Central memory CD8-positive, alpha-beta T cell (primary cell): ENCODE measurements around the gene TMSB15B.
"Not testable (repeated sequence)": the region's sequence is repeated elsewhere in the genome, so short reads cannot be mapped to it uniquely, and the experiment has no call there.

Experiments used
- ATAC-seq: fragments of 150-1000 bp; cut with Tn5 transposase; replicated peaks from 2 replicates; pipeline ENCODE4 v1.10.0; 2022; ENCODE audit warnings: mild to moderate bottlenecking, moderate FRiP score, moderate number of reproducible peaks; ENCODE audit not compliant: poor library complexity, severe bottlenecking; ENCODE audit errors: extremely low read depth
- DNase-seq, 2 donors: peaks; one replicate each; pipeline ENCODE4 v3.0.0; 2021; ENCODE audit warnings: low spot score in 2 of 2
- H3K27ac Mint-ChIP-seq: one replicate; pipeline ENCODE4 v1.8.0; 2022; ENCODE audit warnings: low read depth, mild to moderate bottlenecking, moderate library complexity, mixed read lengths
- H3K27me3 Mint-ChIP-seq: one replicate; pipeline ENCODE4 v1.8.0; 2022; ENCODE audit warnings: mixed read lengths
- H3K36me3 Mint-ChIP-seq: one replicate; pipeline ENCODE4 v1.8.0; 2022; ENCODE audit warnings: mild to moderate bottlenecking, moderate library complexity, mixed read lengths; ENCODE audit not compliant: insufficient read depth
- H3K4me1 Mint-ChIP-seq: one replicate; pipeline ENCODE4 v1.8.0; 2022; ENCODE audit warnings: mixed read lengths
- H3K4me3 Mint-ChIP-seq: one replicate; pipeline ENCODE4 v1.8.0; 2022; ENCODE audit warnings: mild to moderate bottlenecking, moderate library complexity, mixed read lengths
- H3K9me3 Mint-ChIP-seq: one replicate; pipeline ENCODE4 v1.8.0; 2022; ENCODE audit warnings: mixed read lengths

TMSB15B gene

DNA sequence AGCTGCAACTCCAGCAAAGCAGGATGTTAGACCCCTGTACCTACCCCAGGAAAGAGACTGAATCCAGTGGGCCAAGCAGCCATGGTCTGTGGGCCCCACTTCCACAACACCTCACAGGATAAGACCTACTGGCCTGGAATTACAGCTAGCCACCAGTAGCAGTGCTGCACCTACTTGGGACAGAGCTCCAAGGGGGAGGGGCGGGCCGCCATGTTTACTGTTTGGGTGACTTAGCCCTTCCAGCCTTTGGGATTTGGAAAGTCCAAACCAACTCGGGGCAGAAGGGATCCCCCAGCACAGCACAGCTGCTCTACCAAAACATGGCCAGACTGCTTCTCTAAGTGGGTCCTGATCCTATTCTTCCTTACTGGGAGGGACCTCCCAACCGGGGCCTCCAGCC, 9.1 kb upstream of the TMSB15B start:
- no peak overlapping the region for H3K4me3 Mint-ChIP-seq
- ATAC-seq (no peak), DNase-seq (no peak)
- no peaks in the 10 kb centered on the region for H3K36me3 Mint-ChIP-seq
- no peak overlapping the region for H3K27ac Mint-ChIP-seq
- H3K9me3 Mint-ChIP-seq = no peaks in the 10 kb centered on the region
- no peaks in the 10 kb centered on the region for H3K4me1 Mint-ChIP-seq
- H3K27me3 Mint-ChIP-seq = no peaks in the 10 kb centered on the region

DNA sequence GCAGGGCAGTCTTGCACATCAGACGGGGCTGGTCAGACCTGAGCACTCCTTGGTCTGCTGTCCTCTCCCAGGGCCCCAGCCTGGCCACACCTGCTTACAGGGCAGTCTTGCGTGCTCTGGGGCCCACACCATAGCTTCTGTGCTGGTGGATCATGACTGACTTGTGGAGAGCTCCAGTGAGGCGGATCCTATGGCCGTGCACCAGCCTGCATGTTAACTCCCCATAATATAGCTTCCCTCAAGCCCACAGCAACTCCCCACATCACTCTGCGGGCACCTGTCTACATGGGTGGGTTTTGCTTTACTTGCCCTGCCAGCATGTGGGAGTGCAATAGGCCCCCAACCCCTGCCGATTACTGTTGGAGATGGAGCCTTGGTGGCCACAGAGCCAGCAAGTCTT, 8.2 kb upstream of the TMSB15B start:
- no peaks in the 10 kb centered on the region for H3K27me3 Mint-ChIP-seq
- H3K36me3 Mint-ChIP-seq = no peaks in the 10 kb centered on the region
- ATAC-seq (no peak), DNase-seq (no peak)
- H3K27ac Mint-ChIP-seq = no peak overlapping the region
- no peaks in the 10 kb centered on the region for H3K9me3 Mint-ChIP-seq
- H3K4me1 Mint-ChIP-seq = no peaks in the 10 kb centered on the region
- no peak overlapping the region for H3K4me3 Mint-ChIP-seq

DNA sequence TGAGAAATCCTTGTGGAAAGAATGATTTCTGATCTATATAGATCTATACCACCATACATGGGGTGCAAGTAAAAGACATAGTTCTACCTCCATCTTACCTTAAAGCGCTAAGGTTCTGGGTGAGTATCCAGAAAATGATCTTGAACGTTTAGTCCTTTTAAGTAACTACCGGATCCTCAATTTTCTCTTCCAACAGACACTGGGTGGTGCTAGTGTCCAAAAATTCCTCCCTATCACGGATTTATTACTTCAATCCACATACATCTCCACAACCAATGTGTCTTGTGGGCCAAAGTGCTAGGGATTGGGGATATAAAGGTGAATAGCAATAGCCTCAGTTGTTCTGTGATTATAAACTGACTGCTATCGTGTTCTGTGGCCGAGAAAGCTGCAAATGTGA, 1.8 kb upstream of the TMSB15B start:
- not testable (repeated sequence) for H3K4me3 Mint-ChIP-seq, H3K4me1 Mint-ChIP-seq, H3K36me3 Mint-ChIP-seq, H3K27ac Mint-ChIP-seq, H3K27me3 Mint-ChIP-seq, DNase-seq, H3K9me3 Mint-ChIP-seq, ATAC-seq

DNA sequence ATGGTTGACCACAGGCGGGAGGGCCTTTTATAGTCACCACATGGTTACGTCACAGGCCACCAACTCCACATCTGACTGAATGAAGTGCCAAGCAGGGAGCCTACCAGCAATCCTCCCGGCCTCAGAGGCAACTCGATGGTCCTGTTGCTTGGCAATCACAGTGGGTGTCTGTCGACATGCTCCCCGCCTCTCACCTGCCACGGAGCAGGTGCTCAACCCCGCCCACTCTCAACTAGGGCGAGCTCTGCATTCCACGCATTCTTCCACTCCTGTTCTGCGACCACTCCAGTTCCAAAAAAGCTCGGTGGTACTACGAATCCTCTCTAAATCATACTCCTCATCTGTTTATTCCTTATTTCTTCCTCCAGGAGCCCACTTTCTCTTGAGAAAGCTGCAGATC, 21.1 kb downstream of the TMSB15B start:
- not testable (repeated sequence) for H3K27ac Mint-ChIP-seq, H3K4me1 Mint-ChIP-seq, ATAC-seq, H3K9me3 Mint-ChIP-seq, H3K27me3 Mint-ChIP-seq, H3K4me3 Mint-ChIP-seq, DNase-seq, H3K36me3 Mint-ChIP-seq

DNA sequence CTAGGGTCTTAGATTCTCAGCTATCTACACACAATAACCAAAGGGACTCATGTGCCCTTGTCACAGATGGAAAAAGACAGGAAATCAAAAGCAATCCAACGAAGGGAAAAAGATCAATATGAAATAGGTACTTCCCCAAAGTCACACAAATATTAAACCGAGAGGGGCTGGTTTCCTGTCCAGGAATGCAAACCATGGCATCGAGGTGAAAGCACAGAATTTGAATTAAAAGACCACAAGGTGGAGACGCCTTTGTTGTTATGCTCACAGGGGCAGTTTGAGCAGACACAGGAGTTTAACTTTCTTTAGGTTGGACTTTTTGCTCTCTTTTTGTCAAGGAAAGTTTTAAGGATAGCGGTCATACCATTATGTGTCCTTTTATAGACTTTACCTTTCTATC, 36.8 kb downstream of the TMSB15B start:
- Mint-ChIP-seq H3K4me1 (no peaks in the 10 kb centered on the region), H3K27ac (no peak overlapping the region), H3K27me3 (no peaks in the 10 kb centered on the region), H3K4me3 (no peak overlapping the region), H3K9me3 (no peaks in the 10 kb centered on the region), H3K36me3 (no peaks in the 10 kb centered on the region)
- ATAC-seq (no peak), DNase-seq (no peak)

DNA sequence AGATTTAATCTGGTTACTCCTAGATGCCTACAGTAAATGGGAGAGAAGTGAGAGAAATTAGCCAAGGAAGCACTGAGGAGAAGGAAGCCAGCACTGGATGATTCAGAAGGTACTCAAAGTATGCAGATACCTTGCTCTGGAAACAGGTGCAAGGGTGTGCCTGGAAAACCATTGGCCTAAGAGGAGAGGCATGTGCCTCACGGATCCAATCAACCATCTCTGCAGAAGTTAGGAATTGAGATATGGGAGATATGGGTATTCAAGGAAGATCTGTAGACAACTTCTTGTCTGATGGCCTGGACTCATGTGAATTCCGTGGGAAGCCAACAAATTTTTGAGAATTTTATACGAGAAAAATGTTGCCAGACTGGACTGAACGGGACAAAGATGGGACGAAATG, 46.4 kb downstream of the TMSB15B start:
- no peaks in the 10 kb centered on the region for H3K36me3 Mint-ChIP-seq
- H3K9me3 Mint-ChIP-seq = no peaks in the 10 kb centered on the region
- H3K4me1 Mint-ChIP-seq = no peaks in the 10 kb centered on the region
- ATAC-seq (no peak), DNase-seq (no peak)
- peaks cover 8% of the 10 kb centered on the region for H3K27me3 Mint-ChIP-seq
- no peak overlapping the region for H3K27ac Mint-ChIP-seq
- no peak overlapping the region for H3K4me3 Mint-ChIP-seq

DNA sequence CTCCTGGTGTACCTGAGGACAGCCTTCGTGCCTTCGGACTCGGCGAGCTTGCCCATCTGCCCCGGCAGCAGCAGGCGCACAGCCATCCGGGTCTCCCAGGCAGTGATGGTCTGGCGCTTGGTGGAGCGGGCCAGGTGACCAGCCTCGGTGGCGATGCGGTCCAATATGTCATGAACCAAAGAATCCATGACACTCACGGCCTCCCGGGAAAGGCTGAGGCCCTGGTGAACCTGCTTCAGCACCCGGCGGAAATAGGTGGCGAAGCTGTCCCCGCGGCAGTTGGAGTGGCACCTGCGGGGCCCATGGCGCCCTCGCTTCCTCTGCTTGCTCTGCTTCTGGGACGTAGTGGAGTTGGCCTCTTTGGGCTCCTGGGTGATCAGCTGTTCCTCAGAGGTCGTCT, 50.7 kb downstream of the TMSB15B start:
- DNase-seq = no peak
- Mint-ChIP-seq H3K4me1 (no peaks in the 10 kb centered on the region), H3K27ac (no peak overlapping the region), H3K4me3 (no peak overlapping the region), H3K27me3 (peaks cover 13% of the 10 kb centered on the region), H3K36me3 (no peaks in the 10 kb centered on the region), H3K9me3 (no peaks in the 10 kb centered on the region)
- no peak for ATAC-seq

DNA sequence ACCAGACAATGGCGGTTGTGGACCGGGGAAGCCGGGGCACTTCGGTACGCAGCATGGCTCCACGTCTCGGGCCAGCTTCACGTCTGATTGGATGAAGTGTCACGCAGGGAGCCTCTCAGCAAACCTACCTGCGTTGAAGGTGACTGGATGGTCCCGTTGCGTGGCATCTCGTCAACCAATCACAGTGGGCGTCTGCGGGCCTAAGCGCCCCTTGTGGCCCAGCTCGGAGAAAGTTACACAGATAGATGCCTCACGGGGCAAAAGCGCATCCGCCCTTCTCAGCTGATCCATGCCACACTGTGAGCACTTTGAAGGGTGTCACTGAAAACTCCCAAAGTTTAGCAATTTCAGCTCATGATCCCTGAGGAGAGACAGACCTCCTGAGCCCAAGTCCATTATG, 51.2 kb downstream of the TMSB15B start, which contains the start of gene H2BW1:
H2BW1 (minus strand) TSS at position 103 of the 400 bp plus-strand sequence. CDS start 132 bp downstream, outside the sequence.
- ATAC-seq = no peak
- no peaks in the 10 kb centered on the region for H3K4me1 Mint-ChIP-seq
- peaks cover 17% of the 10 kb centered on the region for H3K27me3 Mint-ChIP-seq
- H3K27ac Mint-ChIP-seq = no peak within 1 kb of the TSS
- no peak within 1 kb of the TSS for H3K4me3 Mint-ChIP-seq
- DNase-seq = no peak
- no peaks in the 10 kb centered on the region for H3K36me3 Mint-ChIP-seq
- no peaks in the 10 kb centered on the region for H3K9me3 Mint-ChIP-seq

DNA sequence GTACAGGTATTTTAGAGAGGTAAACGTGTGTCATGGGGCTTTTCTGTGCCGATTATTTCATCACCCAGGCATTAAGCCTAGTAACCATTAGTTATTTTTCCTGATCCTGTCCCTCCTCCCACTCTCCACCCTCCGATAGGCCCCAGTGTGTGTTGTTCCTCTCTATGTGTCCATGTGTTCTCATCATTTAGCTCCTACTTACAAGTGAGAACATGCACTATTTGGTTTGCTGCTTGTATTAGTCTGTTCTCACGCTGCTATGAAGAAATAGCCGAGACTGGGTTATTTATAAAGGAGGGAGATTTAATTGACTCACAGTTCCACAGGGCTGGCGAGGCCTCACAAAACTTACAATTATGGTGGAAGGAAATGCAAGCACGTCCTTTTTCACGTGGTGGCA, 53.1 kb downstream of the TMSB15B start:
- H3K36me3 Mint-ChIP-seq, H3K4me1 Mint-ChIP-seq, H3K4me3 Mint-ChIP-seq, ATAC-seq, H3K27ac Mint-ChIP-seq, H3K9me3 Mint-ChIP-seq, DNase-seq: not testable (repeated sequence)
- H3K27me3 Mint-ChIP-seq = peaks cover 29% of the 10 kb centered on the region
